ENCODE measurements around the gene ACSL1.
A peak's percentile ranks its signal among the peaks of the same experiment; 100 is the strongest.
"Not testable (repeated sequence)": the region's sequence is repeated elsewhere in the genome, so short reads cannot be mapped to it uniquely, and the experiment has no call there.

ACSL1 gene

DNA sequence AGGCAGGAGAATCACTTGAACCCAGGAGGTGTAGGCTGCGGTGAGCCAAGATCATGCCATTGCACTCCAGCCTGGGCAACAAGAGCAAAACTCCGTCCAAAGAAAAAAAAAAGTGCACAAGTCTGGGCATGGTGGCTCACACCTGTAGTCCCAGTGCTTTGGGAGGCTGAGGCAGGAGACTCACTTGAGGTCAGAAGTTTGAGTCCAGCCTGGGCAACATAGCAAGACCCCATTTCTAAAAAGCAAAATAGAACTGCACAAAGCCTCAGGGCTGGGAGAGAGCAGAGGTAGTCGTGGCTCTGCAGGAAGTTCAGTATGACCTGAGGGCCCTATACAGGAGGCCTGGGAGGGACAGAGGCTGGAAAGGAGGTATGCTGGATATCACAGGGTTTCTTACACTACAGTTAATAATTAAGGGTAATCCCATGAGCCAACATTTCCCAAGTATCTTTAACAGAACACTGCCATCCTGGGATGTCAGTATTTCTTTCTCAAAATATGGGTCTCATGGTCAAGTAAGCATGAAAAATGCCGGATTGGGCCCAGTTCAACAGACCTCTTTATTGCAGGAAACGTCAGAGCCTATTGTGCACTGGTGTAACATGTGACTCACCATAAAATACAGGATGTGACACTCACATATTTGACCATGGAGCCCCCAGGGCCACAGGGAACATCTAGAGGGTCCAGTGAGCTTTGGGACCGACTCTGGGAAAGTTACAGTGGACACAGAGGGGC, 37.8 kb downstream of the ACSL1 start:
- DNase-seq: no peak

DNA sequence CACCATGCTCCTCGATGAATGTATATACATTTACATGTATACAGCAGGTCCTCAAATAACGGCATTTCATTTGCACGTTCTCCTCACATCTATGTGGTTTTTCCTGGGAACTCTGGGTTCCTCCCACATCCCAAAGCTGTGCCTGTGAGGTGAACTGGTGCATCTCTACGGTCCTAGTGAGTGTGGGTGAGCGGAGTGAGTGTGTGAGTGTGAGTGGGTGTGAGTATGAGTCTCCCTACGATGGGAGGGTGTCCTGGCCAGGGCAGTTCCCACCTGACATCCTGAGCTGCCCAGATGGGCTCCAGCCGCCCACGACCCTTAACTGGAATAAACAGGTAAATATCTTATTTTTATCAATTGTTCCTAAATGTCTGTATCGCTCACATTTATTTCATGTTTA, 40.0 kb downstream of the ACSL1 start:
- no peak for DNase-seq

DNA sequence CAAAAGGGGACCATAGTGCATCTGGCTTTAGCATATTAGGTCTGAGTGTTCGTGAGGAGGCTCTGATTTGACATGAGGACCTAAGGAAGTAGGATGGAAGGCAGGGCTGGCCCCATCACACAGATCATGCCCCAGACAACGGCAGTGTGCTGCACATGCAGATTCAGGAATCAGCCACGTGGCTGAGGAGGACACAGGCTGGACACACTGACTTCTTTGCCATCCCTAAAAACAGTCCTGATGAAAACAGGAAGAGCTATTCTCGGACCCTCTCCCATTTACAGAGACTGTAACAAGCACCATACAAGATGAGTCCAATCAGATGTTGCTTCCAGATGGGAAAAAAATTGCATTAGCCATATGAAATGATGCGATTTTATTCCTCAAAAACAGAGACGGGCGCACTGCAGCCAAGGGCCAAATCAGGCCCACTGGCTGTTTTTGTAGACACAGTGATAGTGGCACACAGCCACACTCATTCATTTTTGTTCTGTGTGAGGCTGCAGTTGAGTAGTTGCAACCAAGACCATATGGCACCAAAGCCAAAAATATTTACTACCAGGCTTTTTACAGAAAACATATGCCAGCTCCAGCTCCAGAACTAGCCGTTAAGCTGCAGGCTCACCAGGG, 41.0 kb downstream of the ACSL1 start:
- DNase-seq: no peak

DNA sequence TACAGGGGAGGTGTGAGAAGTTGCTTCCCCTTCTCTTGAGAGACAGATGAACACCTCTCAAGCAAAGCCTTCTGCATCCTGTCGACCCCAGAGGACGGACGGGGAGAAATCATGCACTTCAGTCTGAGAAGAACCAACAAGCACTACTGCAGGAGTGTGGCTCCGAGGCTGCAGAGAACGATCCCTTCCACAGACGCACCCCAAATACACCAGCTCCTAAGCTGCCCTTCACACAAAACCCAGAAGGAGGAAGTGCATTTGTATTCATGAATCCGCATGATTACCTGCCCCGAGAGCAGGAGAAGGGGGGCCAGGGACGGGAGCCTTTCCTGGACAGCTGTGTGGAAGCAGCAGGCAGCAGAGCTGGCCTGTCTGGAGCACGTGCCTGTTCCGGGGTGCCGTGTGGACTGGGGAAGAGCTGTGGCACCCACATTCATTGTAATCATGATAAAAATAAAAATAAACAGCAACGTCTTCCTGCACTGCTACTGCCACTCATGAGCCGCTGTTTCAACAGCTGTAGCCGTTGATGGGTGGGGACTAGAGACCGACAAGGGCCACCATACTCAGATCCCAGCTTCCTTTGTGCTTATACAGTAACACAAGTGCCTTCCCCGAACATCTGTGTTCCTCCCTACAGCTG, 42.9 kb downstream of the ACSL1 start:
- DNase-seq: no peak

DNA sequence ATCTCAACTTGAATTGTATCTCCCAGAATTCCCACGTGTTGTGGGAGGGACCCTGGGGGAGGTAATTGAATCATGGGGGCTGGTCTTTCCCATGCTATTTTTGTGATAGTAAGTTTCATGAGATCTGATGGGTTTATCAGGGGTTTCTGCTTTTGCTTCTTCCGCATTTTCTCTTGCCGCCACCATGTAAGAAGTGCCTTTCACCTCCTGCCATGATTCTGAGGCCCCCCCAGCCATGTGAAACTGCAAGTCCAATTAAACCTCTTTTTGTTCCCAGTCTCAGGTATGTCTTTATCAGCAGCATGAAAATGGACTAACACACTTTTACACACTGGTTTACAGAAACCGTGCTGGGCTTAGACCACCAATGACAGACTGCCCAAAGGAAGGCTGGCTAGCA, 46.6 kb downstream of the ACSL1 start:
- DNase-seq: not testable (repeated sequence)

DNA sequence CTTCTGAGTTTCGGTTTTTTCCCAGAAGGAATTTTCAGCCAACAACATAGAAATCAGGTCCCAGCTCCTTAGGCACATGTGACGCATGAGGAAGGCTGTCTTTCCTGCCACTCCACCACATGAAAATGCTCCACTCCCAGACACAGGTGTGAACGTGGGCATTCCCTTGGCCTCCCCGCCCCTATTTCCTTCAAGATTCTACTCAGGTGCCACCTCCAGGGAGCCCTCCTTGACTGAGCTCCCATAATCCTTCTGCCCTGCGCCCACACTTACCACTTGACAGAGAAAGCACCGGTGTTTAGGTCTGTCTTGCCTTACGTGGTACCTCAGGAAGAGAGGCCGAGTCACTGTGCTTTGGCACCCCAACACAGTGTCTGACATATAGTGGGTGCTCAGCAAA, 47.4 kb downstream of the ACSL1 start:
- no peak for DNase-seq

DNA sequence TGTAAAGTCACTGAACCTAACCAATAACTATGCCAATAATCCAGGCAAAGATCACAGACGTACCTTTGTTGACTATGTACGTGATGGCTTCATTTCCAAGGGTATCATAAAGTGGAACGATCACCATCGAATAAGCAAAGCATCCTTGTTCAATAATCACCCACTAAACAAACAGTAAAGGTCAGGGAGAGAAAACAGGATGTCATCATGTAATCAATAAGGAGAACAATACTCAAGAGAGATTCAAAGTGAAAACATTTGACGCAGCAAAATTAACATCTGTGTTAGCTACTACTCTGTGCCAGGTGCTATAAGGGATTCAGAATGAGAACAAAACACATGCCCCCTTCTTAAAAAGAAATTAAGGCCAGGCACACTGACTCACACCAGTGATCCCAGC, 48.9 kb downstream of the ACSL1 start:
- DNase-seq: no peak

DNA sequence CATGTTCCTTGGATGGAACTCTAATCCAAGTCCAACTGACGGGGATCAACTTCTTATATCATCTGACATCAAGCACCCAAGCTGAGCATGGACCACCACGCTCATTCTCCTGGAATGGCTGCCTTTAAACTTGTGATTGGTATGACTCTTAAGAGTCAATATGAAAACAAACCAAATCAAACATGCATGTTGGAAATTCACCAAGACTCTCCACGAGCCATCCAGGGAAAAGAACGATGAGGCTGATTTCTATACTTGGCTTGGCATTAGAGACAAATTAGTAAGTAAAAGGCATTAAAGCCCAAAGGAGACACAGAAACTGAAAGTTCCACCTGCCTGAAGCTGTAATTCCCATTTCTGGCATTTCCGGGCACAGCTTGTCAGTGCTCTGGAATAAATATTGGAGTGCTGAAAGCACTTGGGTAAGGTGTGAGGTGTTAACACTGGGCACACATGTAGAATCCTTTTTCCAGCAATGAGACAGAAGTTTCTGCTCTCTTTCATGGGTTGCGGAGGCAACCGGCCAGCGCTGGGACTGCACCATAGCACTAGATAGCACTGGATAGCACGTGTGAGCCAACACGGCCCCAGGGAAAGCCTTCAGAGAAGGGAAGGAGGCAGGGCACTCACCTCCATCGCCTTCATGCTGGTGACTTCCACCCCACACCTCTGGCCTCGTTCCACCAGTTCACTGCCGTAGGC, 49.8 kb downstream of the ACSL1 start:
- no peak for DNase-seq

DNA sequence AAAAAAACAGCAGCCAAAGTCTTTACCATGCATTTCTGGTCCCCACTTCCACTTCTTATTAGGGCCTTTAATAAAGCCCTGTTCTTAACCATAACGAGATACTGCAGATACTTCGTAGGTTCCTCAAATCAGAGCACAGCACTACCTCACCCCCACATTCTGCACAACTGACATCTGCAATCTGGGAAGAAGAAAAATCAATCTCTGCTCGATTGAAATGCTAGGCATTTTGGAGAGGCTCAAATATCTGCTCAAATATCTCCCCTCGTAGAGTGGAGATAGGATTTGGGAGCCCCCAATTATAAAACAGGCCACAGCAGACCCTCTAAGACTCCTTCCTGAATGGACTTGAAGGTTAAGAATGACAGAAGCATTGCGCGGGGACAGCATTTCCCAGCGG, 51.6 kb downstream of the ACSL1 start:
- no peak for DNase-seq

DNA sequence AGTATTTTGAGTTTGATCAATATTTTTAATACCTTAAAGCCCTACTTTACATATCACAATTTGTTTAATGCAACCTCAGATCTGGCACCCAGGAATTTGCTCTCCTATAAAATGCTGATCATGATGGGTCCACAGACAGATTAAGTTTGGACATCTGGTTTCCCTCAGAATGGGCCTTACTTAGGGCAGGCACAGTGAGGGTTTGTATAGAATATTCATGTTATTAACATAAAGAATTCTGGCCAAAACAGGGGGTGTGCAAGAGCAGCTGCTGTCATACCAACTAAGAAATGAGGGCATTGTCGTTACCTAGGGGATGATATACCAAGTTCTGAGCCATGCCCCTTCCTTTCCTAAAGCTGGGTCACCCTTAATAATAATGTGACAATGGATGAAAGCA, 54.4 kb downstream of the ACSL1 start:
- no peak for DNase-seq

DNA sequence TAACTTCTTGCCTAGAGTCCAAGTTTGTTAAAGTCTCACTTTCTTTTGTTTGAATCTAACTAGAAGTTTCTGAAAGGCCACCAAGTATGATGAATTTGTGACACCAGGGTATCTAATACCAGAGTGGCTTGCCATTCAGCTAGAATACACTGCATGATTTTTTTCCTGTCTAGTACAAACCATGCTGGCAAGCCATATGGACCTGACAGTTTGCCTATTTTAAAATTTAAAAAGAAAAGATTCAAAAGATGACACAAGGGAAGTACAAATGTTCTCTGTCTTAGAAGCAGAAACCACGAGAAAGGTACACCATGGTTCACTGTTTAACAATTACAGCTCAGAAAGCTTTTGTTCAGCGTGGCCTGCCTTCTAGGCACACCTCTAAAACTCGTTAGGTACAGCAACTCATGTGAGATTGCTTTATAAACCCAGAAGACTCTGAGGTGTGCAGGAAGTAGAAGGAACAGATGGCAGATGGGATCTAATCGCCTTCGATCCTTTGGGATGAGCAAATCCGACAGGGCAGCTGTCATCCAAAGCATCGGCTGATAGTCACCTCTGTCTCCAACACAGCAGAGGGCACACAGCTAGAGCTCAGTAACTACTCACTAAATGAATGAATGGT, 56.5 kb downstream of the ACSL1 start:
- no peak for DNase-seq

DNA sequence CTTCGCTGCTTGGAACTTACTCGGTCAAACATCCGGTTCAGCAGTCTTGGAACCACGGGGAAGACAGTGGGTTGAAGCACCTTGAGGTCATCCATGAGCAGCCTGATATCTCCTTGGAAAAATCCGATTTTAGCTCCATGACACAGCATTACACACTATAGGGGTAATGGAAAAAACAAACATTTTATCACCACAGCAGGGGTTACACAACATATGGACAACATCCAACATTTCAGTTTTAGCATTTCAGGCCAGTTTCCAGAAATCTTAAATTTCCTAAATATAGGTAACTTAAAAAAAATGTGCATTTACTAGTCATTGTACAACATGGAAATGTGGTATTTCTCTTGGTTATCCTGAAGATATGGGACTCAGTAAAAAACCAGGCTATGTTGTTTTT, 57.5 kb downstream of the ACSL1 start:
- DNase-seq: no peak

DNA sequence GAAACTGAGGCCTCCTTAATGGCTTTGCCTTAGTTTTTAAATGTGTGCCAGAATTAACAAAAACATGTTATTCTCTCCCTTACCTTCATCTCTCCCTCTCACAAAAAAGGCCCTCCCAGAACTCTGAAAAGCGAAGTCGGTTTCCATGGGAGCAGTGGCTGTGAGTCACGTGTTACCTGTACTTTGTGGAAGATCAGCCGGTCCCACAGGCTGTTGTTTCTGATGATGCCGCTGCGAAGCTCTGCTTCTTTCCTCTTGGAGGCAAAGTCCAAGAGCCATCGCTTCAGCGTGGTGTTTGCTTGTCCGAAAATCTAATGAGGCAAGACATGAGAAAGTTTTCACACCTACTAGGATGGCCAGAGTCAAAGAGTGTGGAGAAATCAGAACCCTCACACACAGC, 59.3 kb downstream of the ACSL1 start:
- no peak for DNase-seq

DNA sequence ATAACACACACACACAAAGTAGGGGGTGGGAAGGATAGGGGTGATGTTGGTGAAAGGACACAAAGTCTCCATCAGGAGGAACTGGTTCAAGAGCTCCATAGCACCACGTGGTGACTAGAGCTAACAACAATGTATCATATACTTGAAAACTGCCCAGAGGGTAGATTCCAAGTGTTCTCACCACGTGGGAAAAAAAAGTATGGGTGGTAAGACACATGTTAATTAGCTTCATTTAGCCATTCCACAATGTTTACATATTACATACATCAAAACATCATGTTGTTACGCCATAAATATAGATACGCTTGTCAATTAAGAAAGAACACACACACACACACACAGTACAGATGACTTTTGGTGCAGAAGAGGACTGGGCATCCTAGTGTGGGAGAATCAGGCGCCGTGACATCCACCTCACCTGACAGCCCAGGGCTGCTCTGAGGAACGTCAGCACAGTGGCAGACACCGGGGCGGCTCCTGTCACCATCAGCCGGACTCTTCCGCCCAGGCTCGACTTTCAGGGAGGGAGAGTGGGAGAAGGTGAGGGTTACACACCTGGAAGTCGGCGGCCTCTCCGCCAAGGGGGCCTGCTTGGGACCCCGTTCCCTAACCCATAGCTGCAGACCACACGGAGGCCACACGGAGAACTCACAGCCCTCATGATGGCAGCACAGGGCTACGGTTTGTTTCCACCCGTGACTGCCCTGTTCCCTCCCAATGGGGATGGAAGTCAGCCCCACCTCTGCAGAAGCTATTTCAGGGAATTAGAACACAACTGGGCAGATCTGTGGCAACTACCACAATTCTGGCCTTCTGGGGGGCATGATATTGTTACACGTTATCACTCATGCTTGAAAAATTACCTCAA, 60.1 kb downstream of the ACSL1 start:
- DNase-seq: no peak

DNA sequence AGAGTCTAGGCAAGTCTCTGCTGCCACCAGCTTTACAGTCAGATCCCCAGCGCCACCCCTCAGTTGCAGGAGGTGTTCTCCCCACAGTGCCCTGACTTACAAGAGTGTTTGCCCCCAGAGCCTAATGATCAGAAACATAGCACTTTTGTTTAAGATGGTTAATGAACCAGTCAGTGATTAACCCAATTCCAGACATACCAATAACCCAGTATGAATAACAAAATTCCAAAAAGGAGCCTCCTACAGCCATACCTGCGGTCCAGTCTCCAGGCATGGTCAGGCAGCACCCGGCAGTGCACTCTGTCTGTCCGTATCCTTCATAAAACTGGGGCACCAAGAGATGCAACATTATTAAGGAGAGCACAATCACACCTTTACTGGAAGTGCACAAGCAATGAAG, 61.2 kb downstream of the ACSL1 start:
- no peak for DNase-seq

DNA sequence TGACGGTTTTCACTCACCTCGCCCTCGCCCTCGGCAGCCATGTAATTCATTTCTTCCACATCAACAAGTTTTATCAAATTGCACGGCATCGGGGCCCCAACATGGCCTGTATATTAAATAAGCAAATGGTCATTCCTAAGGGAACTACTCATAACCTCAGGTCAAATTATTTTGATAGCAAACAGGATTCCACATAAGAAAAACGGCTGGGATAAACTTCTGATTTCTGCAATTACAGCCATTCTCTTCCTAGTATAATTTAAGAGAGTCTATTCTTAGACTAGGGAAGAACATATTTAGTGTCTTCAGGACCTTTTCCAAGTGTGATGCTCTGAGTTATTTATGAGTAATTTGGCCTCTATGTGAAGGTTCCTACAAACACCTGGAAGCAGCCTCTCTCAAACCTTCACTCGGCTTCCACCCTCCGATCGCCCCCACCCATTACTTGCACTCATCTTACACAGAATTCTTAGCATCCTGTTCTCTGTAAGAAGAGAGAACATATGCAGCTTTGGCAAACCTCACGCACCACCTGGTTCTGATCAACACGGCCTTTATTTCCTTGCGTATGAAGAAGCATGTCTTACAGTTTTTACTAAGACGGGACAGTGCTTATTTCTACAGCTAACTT, 62.5 kb downstream of the ACSL1 start:
- no peak for DNase-seq

DNA sequence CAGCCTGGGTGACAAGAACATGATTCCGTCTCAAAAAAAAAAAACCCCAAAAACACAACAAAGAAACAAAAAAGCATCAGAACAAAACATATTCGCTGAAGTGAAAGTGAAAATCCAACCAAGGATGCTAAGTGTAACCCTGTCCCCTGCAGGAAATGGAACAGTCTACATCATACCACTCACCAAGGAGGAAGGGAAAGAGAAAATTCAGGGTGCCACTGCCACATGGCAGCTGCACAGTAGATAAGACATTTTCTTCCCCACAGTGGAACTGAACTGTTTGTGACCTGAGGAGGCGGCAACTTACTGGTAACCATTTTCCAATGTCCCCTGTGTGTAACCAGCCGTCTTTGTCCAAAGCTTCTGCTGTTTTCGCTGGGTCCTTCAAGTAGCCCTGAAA, 63.7 kb downstream of the ACSL1 start:
- DNase-seq: peak; percentile 26

DNA sequence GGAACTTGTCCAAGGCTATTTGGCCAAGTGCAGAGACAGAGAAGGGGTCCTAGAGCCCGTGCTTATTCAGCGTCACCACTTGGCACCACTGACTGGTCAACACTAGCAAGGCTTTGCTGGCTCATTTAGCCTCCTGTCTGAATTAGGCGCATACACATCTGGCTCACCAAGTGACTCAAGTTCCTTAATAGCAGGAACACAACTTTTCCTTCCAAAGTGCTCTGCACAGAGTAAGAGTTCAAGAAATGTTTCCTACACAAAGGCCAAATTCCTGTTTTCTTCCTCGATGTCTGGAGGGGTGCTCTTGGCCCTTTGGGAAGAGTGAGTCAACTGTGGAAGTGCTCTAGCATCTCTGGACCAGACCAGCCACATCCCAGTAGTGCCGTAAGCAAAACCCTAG, 65.1 kb downstream of the ACSL1 start:
- no peak for DNase-seq

DNA sequence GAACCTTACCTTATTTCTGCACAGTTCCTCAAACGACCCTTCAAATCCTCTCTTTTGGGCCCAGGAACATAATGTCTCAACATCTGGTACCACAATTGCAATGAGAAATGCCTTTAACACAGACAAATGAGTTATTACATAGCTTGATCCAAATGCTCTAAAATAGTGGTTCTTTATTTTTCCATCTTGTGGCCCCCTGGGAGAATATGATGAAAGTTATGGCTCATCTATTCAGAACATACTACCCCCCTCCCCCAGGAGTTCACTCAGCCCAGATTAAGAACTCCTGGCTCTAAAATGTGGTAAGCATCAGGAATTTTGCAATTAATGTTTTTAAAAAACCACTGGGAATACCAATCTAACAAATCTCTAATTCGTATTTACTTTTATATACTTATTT, 68.0 kb downstream of the ACSL1 start:
- no peak for DNase-seq

DNA sequence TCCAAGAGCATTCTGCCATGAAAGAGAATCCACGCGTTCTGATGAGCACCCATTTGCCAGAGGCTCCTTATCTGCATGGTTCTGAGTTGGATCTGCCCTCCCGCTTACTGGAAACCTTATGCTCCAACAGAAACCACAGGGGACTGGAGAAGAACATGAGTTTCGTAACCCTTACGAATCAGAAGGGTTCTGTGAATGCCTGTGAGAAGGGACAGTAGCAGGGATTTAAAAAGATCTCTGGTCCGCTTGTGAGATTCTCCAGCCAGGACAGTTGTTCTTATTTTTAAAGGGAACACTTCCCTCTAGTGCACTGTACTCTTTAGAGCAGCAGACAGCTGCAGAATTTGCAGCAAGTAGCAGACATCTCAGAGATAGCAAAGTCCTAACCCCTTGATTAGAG, 69.4 kb downstream of the ACSL1 start:
- DNase-seq: no peak

DNA sequence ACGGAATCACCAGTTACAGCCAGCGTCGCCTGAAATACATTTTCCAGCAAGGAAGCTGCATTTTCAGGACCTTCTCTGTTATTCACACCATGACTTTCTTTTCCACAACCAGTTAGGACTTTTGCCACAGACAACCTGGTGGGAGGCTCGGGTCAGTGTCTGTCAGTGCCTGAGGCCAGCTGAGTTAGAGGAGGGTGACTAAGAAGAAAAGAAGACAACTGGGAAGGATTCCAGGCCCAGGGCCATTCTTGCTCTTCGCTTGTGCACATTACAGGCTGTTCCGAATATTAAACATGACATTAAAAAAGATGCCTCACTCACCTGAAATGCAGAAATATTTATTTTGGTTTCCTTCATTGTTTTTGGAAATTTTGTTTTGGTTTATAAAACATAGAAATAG, 70.5 kb downstream of the ACSL1 start:
- no peak for DNase-seq

Data from stimulated activated CD4-positive, alpha-beta T cell treated with anti-CD3 and anti-CD28 coated beads, Interleukin-4, amount 100 ng/mL, for 24 hours (primary cell).